HFF-Myc (cell line): ENCODE measurements around the gene RFWD3.

Source experiments
- DNase-seq: peaks from one replicate; pipeline ENCODE4 v3.0.0-alpha.2; 2011; ENCODE audit warnings: low read depth; ENCODE audit errors: extremely low read depth
- H3K4me3 ChIP-seq: replicated peaks from 2 replicates; pipeline ENCODE4 v1.5.1; 2011; ENCODE audit warnings: low read depth, mild to moderate bottlenecking, control low read depth, low read length
- CTCF ChIP-seq: IDR thresholded peaks from 2 replicates; pipeline ENCODE4 v1.5.1; 2012; ENCODE audit warnings: mild to moderate bottlenecking, low read depth, low read length, control low read depth; ENCODE audit errors: missing control alignments

Gene RFWD3

GRCh38 chr16:74667255-74667700 lies 601 bp upstream of the RFWD3 start:
- peak overlapping the region; percentile 93 for H3K4me3 ChIP-seq
- no peak for TF ChIP-seq CTCF
- no peak for DNase-seq

- no peak for TF ChIP-seq CTCF
- DNase-seq: no peak
- peak overlapping the region; percentile 93 for H3K4me3 ChIP-seq
Measured at GRCh38 chr16:74666010-74666421, 661 bp downstream of the RFWD3 start.

- no peak overlapping the region for H3K4me3 ChIP-seq
- TF ChIP-seq CTCF: no peak
- DNase-seq: no peak
Measured at GRCh38 chr16:74661064-74661463, 5.6 kb downstream of the RFWD3 start.

- H3K4me3 ChIP-seq: no peak overlapping the region
- no peak for DNase-seq
- no peak for TF ChIP-seq CTCF
Measured at GRCh38 chr16:74660383-74660782, 6.3 kb downstream of the RFWD3 start.

- TF ChIP-seq CTCF: no peak
- H3K4me3 ChIP-seq: no peak overlapping the region
Measured at GRCh38 chr16:74659041-74659440, 7.6 kb downstream of the RFWD3 start.

GRCh38 chr16:74657870-74658642 lies 8.6 kb downstream of the RFWD3 start:
- no peak overlapping the region for H3K4me3 ChIP-seq
- TF ChIP-seq CTCF: no peak
- no peak for DNase-seq

More at GRCh38 chr16:74659041-74659440, 7.6 kb downstream of the RFWD3 start:
- no peak for DNase-seq
